Tibial nerve (tissue), 4 donors: ENCODE measurements around the gene SEMA5A.

Experiments
- EP300 ChIP-seq, 2 donors: sonication (generic); formaldehyde crosslinking; IDR thresholded peaks; one replicate each; pipeline ENCODE4 v1.6.1; 2017; ENCODE audit warnings: antibody characterized with exemption in 2 of 2, mild to moderate bottlenecking in 1 of 2
- TF ChIP-seq, protein P1 (sequence below), 5 experiments: fragments of 200-600 bp in 3 of 5; fragments of 450-650 bp in 2 of 5; sonication (generic) in 3 of 5; IDR thresholded peaks; one replicate each; pipeline ENCODE4 v1.5.1; 2016 to 2019; ENCODE audit warnings: antibody characterized with exemption in 5 of 5, mild to moderate bottlenecking in 3 of 5, moderate library complexity in 2 of 5

DNA sequence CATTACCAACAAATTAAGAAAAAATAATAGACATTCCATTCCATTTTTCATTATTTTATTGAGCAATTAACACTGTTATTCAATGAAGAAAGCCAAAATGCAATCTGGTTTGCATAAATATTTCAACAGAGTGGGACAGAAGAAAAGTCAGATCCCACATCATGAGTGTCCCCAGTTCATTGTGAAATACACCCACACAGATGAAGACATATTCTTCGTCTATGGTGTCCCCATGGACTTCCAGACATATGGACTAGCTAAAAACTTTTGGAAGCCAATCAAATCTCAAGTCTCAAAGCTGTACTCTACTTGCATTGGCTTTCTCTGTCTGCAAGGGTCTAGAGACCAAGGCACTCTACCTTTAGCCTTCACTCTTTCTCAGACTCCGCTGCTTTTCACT lies 194.3 kb downstream of the SEMA5A start:
- TF ChIP-seq, protein P1, sequence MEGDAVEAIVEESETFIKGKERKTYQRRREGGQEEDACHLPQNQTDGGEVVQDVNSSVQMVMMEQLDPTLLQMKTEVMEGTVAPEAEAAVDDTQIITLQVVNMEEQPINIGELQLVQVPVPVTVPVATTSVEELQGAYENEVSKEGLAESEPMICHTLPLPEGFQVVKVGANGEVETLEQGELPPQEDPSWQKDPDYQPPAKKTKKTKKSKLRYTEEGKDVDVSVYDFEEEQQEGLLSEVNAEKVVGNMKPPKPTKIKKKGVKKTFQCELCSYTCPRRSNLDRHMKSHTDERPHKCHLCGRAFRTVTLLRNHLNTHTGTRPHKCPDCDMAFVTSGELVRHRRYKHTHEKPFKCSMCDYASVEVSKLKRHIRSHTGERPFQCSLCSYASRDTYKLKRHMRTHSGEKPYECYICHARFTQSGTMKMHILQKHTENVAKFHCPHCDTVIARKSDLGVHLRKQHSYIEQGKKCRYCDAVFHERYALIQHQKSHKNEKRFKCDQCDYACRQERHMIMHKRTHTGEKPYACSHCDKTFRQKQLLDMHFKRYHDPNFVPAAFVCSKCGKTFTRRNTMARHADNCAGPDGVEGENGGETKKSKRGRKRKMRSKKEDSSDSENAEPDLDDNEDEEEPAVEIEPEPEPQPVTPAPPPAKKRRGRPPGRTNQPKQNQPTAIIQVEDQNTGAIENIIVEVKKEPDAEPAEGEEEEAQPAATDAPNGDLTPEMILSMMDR (IDR thresholded peaks at IDR 0.05) = no peak
- TF ChIP-seq EP300 (IDR thresholded peaks at IDR 0.05) = no peak
